ENCODE results near the gene C1QTNF8.
A peak's percentile ranks its signal among the peaks of the same experiment; 100 is the strongest.

C1QTNF8 gene, protein sequence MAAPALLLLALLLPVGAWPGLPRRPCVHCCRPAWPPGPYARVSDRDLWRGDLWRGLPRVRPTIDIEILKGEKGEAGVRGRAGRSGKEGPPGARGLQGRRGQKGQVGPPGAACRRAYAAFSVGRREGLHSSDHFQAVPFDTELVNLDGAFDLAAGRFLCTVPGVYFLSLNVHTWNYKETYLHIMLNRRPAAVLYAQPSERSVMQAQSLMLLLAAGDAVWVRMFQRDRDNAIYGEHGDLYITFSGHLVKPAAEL

DNA sequence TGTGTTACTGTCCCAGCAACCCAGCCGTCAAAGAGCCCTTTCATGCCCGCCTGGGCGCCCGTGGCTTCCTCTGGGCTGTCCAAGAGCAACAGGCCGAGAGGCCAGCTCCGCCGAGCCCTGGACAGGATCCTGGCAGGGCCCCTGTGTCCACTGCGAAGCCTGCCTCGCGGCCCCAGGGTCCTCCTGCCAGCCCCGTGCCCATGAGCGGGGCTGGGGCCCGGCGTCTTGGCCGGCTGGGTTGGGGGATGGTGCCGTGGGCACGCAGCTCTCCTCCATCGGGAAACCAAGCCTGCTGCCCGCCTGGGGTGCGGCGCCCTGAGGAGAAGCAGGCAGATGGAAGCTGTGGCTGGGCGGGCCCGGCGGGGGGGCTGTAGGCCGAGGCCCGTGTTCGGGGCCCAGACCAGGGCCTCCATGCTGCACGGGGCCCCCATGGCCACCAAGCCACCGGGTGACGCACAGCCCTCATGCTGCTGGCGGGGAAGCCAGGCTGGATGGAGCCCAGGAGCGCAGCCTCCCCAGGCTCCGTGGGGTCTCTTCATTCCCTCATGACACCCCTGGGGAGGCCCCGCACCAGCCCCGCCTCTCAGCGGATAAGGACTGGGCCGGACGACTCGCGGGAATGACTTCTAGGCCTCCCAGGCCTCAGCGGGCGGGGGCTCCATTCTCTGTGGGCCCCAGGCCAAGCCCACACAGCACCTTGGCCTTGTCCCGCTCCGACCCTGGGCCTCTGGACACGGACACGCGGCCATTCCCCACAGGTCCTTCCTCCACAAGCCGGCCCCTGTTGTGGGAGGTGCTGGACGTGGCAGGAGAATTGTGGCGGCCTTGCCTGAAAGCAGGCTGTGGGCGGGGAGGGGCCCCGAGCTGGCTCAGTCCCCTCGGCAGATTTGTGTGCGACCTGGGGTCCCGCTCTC is at the start of gene C1QTNF8:
C1QTNF8 (minus strand) TSS at position 76 of the 914 bp plus-strand sequence. CDS start 1,322 bp downstream, outside the sequence.
- DNase-seq: no peak

DNA sequence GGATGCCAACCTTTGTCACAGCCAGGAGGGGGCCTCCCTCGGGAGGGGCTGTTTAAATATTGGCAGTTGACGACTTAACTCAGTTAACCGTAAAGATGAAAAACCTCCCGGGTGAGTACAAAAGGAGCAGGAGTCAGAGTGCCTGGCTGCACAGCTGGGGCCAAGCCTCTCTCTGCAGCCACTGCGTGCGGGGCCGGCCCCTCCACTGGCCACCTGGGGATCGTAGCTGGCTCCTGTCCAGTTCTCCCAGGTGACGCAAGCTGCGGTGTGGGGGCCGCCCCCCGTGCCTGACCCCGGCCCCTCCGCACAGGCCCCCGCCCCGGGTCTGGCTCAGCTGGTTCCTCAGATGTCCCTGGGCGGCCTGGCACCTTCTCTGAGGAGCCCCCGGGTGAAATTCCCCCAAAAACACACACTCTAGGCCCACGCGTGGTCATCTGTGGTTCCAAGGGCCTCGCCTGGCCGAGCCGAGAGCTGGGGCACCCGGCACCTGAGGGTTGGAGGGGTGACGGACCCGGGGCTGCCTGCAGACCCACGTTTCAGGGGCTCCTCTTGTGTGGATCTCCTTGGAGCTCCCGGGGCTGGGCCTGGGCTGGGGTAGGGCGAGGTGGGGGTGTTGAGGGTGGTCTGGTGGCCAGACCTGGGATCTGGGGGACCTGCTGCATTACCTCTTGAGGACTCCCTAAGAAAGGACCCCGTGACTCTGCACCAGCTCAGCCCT is 49.5 kb upstream of the C1QTNF8 start:
- DNase-seq: no peak

DNA sequence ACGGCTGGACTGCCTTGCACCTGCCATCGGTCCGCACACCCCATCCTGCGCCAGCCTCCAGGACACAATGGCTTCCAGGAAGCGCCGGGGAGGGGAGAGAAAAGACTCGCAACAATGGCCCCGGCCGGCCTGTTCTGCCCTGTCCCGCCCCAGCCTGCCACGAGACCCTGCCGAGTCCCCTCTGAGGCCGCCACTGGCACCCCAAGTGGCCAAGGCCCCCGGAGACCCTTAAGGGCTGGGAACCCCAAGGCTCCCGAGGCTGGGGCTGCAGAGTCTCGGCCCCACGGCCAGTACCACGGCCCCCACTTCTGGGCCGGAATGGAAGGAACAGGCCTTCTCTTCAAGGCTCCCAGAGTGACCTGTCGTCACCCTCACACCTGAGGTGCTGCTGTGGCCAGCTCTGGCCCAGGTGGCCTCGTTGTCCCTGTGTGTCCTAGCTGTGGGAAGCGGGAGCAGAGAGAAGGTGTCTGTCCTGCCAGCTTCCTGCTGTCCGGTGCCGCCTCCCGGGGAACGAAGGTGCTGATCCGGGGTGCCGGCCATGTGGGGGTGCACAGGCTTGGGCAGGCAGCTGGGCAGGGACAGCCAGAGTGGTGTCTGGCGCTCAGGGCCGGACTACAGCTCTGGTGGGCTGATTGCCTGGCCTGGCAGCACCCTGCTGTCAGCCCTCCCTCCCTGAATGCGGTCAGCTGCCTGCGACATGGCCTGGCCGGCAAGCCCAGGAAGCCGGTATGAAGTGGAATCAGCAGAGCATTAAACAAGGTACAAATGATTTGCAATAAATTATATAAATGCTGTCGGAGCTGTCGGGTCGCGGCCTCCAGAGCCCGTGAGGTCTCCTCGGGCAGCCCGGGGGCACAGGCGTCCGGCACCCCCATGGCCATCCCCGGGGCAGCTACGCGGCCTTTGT is 48.7 kb upstream of the C1QTNF8 start:
- DNase-seq: no peak

DNA sequence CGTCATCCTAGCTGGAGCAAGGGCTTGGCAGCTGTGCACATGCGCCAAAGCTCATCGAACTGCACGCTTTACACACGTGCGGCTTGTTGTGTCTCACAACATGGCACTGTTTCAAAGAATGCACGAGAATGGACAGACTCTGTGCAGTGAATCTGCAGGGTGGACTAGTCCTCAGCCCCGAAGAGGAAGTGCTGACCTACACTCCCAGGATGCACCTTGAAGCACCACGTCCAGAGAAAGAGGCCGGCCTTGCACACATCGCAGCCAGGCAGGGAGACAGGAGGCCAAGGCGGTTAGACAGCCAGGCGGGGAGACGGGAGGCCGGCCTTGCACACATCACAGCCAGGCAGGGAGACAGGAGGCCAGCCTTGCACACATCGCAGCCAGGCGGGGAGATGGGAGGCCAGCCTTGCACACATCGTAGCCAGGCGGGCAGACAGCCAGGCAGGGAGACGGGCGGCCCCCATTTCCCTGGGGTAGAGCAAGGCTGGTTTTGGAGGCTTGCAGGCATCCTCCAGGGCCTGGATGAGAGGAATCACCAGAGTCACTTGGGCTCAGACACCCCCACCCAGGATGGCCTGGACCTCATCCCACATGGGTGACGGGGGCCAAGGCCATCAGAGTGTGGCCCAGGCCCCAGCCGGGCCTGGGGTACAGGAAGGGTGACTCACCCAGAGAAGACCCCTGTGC is 47.9 kb upstream of the C1QTNF8 start:
- DNase-seq: no peak

DNA sequence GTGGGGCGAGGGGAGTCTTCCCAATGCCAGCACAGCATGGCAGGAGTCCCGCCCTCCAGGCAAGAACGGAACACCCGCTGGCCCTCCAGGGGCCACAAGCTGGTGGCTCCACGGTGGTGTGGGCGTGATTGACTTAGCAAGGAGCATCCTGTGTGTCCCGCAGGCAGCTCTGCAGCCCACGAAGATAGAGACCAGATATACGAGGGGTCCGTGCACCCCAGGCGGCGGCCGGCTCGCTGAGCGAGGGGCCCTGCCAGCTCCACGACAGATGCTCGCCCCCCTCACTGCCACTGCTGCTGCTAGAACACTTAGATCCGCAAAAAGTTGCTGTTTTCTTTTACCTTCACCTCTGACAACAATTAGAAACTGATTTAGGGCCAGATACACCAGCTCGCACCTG is 46.9 kb upstream of the C1QTNF8 start:
- no peak for DNase-seq

DNA sequence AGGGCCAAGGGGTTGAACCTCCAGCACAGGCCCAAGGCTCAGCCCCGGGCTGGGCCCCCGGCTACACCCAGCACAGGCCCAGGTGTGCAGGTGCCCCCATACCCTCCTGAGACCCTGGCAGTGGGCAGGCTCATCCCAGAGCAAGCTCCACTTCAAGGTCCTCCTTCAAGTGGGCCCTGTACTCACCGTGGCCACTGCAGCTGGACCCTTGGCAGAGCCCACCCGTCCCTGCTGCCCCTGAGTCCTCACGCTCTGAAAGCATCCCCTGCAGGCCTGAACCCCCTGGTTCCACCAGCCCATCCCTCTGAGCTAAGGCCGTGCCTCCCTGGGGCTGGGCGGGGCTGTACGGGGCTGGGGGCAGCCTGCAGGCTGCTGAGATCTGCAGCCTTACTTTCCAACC is 45.7 kb upstream of the C1QTNF8 start:
- no peak for DNase-seq

DNA sequence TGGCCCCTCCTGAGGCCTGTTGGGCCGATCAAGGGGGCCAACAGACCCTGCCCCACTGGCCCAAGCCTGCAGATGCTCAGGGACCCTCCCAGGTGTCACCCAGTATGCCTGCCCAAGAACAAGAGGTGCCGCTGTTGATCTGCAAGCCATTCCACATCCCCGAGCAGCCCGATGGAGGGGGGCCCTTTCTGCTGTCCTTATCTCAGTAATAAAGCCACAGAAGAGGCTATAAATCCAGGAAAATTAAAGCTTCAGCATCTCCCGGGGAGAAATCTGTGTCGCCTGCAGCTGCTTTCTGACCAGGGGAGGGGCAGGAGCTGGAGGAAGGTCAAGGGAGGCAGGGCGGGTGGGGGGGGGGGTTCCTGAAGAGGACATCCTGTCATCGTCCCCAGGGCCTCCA is 45.1 kb upstream of the C1QTNF8 start:
- no peak for DNase-seq

DNA sequence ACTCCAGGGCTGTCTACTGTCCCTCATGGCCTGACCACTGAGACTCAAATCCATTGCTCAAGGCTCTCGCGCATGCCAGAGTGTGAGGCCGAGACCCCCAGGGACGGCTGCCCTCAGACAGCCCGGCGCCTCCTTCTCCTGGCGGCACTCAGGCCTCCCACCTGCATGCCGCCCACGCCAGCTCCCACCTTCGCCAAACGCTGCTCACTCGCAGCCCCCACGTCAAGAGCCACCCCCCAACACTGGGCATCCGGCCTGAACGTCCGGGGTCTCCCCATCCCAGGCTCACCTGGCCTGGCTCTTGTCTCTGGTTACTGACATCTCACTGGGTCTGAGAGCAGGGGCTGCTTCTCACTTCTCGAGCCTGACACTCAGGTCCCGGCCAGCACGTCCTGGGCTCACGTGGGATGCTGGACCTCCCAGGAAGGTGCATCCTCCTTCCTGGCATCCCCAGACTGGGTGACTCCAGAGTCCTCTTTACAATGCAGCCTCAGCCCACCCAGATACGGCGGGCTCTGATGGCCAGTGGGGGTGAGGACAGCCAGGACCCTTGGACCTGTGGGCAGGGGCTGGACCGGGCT is 44.6 kb upstream of the C1QTNF8 start:
- no peak for DNase-seq

DNA sequence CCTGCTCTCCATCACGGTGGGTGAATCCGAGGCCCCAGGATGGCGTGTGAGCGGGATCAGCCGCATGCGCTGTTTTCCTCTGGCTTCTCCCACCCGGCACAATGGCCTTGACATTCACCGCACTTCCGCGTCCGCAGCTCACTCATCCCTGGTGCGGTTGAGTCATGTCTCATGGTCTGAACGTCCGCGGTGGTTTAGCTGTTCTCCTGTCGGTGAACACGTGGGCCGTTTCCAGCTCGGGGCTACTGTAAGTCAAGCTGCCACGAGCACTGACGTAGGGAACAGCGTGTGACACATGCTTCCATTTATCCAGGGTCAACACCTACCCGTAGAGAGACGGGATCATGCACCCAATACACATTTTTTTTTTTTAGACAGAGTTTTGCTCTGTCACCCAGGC is 41.6 kb upstream of the C1QTNF8 start:
- DNase-seq: no peak

DNA sequence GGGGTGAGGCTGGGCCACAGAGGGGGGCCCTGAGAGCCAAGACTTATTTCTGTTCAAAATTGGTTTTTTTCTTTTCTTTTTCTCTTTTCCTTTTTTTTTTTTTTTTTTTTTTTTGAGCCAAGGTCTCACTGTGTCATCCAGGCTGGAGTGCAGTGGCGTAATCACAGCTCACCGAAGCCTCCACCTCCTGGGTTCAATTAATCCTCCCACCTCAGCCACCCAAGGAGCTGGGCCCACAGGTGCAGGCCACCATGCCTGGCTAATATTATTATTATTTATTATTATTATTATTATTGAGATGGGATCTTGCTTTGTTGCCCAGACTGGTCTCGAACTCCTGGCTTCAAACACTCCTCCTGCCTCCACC is 39.4 kb upstream of the C1QTNF8 start:
- no peak for DNase-seq

DNA sequence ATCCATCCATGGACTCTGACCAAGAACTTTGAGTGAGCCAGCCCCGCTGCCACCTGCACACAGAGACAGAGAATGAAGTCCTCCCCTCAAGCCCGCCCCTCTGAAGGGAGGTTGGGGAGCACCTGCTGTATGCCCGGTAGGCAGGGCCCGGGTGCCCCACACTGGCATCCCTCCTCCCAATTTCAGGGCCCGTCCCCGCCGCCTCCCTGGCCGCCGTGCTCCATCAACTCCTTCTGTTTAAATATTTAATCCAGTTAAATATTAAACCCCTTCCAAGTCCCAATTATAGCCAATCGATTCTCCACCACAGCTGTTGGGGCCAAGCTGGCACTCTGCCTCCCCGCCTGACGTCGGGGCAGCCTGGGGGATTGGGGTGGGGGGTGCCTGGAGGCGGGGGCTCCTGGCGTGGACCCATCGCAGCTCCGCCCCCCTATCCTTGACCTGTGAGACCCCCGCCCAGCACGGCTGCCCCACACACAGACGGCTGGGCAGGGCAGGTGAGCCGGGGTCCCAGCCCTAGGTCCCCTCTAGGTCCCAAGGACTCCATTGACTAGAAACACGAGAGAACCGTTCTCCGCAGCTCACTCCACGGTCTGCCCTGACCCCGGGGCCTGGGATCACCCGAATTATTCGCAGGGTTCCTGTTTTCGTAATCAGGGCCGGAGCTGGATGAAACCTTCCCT is 38.9 kb upstream of the C1QTNF8 start:
- DNase-seq: peak in 1 of 2 experiments; percentile 54

DNA sequence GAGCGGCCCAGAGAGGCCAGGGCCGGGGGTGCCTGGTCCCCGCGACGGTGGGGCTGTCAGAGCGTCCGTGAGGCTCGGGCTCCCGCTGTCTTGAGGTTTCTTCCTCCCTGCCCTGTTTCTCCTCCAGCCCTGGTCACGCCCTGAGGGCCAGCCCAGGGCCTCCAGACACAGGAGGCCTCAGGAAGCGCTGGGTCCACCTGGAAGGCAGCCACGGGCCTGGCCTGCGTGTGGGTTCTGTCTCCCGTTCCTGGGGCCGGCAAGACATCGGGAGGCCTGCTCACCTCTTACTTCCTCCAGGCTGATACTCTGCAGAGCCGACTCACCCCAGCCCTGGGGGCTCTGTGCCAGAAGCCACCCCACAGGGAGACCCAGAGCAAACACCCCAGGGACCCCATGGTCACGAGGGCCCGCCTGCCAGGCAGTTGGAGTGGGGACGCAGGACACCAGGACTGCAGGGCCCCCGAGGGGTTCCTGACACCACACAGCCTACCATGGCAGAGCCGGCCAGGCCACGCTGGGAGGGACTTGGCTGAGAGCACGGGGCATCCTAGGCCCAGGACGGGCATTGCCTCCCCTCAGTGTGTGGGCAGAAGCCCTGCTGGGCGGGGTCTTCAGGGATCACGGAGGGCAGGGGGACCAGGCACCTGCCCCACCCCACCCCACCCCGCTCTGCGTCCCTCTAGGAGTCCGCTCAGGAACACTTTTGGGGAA is 37.9 kb upstream of the C1QTNF8 start:
- no peak for DNase-seq

DNA sequence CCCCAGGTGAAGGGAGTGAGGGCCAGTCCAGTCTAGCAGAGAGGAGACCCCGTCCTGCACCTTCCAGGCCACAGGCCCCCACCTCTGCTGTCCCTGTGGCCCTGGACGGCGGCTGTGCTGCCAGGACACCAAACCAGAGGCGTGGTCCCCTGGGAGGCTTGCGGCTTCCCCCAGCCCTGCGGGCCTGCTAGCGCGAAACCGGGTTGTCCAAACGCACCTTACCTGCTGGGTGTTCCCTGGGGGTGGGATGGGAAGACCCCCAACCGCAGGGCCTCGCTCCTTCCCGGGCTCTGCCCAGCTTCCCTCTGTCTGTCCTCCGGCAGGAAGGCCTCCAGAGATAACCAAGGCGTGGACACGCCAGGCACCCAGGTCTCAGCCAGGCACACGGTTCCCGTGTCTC is 37.2 kb upstream of the C1QTNF8 start:
- DNase-seq: no peak

DNA sequence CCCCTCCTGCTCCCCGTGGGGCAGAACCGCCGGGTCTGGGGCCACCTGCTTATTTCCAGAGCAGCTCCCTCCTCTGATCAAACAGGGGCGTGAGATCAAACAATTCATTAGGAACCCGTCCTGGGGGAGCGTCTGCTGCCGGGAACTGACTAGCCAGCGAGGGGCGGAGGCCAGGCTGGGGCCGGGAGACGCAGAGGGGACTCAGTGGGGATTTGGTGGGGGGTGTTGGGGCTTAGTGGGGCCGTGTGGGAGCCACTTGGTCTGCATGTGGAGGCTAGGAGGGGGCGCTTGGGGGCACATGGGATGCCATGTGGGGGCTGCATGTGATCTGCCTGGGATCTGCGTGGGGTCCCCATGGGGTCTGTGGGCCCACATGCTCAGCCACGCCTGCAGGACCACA is 36.4 kb upstream of the C1QTNF8 start:
- no peak for DNase-seq

DNA sequence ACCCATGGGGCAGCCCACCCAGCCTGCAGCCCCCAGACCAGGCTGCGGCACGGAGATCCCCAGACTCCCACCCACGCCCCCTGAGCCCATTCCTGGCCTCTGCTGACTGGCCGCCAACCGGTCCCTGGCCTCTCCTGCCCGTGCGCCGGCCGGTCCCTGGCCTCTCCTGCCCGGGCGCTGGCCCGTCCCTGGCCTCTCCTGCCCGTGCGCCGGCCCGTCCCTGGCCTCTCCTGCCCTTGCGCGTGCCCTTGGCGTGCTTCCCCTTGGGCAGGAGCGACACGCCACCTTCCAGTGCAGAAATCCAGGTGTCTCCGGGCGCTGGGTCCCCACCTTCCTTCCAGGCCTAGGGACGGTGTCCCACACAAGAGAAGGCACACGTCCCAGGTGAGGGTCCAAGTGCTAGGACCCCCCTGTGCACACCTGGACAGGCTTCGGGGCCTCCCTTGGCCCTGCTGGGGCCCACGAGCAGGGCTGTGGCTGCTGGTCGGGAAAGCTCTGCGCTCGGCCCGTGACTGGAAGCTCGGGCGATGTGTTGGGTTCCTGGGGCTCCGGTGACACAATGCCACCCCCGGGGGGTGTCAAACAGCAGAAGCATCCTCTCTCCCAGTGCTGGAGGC is 35.4 kb upstream of the C1QTNF8 start:
- DNase-seq: no peak

DNA sequence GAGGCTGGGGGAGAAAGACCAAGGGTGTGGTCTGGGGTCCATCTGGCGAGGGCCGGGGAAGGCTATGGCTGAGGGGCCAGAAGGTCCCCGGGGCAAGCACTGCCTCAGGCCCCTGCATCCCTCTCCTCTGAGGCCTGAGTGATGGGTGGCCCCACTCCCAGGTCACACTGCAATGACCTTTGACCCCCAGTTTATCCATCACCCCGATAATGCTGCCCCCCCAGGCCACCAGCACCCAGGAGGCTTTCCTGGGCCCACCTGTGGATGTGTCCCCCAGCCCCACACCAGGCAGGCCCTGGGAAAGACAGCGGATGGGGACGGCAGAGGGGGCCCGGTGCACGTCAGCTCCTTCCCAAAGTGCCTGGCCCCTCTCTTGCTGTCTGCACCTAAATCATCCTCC is 34.3 kb upstream of the C1QTNF8 start:
- no peak for DNase-seq

DNA sequence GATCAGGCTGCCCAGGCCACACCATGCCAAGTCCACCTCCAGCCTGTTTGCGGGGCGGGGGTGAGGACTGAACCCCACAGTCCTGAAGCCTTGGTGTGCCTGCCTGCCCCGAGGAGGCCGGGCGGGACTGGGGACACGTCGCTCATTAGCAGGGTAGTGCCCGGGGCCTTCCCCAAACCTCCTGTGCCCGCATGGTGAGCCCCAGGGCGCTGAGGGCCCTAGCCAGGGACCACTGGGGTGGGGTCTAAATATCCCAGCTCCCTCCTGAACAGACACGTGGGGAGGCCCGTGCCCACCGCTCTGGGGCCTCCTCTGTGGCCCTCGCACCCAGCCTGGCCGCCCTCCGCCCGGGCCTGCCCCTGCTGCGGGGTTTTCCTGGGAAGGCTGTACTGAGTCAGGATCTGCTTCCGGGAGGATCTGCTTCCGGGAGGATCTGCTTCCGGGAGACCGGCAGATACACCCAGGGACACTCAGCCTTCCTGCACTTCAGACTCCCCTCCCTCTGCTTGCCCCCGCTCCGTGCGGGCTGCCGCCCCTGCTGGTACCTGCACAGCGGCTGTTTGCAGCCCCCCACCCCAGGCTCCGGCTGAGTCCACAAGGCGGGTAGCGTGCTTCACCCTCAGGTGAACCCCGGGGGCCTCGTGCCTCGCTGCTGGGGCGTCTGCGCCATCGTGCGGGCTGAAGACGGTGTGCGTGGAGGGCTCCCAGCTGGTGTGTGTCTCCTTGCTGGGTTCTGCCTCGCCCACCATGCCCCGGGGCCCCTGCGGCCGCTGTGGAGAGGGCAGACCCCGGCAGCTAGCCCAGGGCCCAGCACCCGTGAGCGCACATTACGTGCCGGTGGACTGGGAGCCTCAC is 33.3 kb upstream of the C1QTNF8 start:
- no peak for DNase-seq

DNA sequence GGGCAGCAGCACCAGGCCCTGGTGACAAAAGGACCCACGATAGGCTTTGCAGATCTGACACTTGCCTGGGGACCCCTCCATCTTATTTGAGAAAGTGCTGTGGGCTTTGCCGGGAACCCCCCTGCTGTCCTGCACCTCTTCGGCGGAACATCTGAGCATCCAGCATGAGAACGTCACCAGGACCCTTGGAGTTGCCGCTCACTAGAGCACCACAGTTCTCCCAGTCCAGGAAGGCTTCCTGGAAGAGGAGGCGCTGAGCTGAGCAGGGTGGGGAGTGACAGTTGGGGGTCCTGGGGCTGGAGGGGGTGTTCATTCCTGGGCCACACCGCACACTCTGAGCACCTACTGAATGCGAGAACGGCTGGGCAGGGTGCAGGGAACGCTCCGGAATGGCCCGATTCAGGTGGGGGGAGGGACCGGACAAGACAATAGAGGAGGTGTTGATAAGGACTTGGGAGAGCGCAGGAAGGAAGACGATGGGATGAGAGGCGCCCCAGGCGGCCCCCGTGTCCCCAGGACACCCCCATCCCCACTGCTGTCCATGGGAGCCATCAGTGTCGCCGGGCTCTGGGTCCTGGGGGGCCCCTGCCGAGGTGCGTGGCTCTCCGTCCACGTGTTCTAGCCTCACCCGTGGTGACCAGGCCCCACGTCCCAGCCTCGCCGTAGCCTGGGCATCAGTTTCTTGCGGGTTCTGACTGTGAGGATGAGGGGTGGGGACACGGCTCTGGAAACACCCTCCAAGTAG is 32.1 kb upstream of the C1QTNF8 start:
- DNase-seq: no peak

Measured in NCI-H524 (cell line).